ENCODE data around the gene RHD.
"Not testable (repeated sequence)": the region's sequence is repeated elsewhere in the genome, so short reads cannot be mapped to it uniquely, and the experiment has no call there.

Gene RHD

DNA sequence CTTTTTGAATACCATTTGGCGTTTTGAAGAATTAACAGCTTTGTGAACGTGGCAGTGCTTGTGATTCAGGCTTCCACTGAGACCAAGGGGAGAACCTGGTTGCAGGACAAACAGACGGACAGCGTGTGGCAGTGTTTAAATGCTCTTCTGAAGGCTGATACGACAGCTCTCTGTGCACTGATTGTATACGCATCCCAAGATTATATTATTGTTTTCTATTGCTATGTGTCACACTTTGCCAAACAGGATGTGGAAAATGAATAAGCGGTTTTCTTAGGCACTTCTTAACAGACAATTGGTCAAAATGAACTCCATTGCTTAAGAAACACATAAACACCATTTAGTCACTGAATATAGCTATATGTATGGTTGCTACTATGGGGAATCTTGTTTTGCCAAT is 12.5 kb upstream of the RHD start:
- DNase-seq: not testable (repeated sequence)

DNA sequence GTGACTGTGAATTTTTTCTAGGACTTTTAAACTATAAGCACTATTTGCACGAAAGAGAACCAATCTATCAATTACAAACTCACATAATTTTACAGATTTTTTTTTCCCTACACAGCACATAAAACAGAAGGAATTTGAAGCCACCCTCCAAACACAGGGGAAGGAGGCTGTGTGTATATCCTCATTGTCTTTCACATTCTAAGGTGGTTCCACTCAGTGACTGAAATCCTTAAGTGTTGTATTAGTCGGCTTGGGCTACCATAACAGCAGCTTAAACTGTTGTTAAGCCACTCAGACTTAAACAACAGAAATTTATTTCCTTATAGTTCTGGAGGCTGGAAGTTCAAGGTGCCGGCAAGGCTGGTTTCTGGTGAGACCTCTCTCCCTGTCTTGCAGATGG is 12.0 kb upstream of the RHD start:
- DNase-seq: not testable (repeated sequence)

DNA sequence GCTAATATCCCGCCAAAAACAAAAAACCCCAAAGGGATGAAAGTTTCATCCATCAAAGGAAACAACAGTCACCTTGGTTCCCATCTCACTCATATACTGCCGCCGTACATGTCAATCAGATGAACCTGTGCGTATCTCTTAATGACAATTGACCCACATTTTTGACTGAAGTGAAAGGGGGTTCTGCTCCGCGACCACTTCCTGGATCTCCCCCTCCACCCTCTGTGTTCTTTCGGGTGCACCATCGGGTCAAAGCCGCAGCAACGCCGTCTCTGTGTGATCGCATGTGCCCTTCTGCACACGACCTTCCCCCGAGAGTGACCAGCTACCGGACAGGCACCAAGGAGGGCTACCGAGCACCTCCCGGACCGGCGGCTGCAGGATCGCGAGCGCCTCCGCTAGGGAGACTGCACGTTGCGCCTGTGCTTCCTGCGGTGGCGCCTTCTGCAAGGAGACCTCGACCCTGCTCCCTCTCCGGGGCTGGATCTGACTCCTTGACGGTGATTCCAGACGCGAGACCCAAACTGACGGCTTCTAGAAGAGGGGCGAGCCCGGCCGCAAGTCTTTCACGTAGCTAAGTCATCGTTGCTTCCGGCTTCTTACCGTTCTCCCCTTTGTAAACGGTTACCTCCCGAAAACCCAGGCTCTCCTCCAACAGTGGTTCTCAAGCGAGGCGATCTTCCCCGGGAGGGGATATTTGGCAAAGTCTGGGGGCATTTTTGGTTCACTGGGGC is 5.6 kb upstream of the RHD start:
- not testable (repeated sequence) for DNase-seq

DNA sequence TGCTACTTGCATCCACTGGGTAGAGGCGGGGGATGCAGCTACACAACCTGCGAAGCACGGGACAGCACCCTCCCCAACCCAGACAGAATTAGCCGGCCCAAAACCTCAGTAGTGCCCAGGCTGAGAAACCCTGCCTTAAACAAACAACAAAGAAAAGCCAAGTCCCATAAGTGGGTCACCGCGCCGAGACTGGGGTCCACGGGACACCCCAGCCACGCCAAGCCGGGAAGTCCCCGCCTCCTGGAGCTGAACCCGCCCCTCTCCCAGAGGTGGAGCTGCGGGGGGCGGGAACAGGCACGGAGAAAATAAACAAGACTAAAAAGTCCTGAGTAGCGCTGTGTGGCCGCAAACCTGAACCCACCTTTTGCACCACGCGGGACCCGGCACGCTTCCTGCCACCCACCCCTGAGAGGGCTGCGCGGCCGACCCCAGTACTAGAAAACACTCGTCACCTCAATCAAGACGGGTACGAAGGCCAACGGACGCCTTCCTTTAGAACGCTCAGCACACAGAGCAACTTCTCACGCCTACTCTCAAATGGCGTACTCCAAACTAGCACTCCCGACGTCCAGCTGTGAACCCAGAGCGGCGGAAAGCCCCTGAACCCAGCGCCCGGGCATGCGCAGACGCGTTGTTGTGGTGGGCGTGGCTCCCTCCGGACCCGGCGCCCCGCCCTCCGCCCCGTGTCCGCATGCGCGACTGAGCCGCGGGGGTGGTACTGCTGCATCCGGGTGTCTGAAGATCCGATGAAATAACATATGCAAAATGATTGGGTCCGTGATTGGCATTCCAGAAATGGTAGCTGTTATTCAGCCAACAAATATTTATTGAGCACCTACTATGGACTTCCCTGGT is 4.8 kb upstream of the RHD start:
- DNase-seq: peak; percentile 47

DNA sequence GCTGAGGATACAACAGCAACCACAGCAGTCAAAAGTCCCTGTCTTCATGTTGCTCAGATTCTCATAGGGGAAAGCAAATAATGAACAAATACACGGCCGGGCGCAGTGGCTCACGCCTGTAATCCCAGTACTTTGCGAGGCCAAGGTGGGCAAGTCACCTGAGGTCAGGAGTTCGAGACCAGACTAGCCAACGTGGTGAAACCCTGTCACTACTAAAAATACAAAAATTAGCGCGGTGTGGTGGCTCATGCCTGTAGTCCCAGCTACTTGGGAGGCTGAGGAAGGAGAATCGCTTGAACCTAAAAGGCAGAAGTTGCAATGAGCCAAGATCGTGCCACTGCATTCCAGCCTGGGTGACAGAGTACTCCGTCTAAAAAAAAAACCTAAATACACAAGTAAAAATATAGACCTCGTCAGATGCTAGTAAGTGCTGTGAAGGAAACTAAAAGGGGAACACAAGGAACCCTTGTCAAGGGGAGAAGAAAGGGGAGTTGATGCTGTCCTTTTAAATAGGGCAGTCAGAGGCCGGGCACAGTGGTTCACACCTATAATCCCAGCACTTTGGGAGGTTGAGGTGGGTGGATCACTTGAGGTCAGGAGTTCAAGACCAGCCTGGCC is 4.1 kb upstream of the RHD start:
- not testable (repeated sequence) for DNase-seq

DNA sequence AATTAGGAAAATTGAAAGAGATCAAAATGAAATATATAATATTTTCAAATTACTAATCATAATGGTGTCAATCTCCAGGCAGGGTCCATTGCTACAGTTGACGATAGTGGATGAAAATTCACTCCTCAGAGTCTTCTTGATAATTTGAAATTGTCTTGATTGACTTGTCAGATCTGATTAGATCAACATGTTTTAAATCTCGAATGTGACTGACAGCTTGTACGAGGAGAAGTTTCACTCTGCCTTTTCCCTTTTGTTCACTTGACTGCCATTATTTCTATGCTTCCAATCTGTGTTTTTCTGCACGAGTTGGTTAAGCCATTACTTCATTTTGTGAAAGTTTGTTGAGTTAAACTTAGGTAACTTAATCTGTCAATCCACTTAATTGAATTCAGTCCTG is 3.3 kb downstream of the RHD start:
- DNase-seq: not testable (repeated sequence)

DNA sequence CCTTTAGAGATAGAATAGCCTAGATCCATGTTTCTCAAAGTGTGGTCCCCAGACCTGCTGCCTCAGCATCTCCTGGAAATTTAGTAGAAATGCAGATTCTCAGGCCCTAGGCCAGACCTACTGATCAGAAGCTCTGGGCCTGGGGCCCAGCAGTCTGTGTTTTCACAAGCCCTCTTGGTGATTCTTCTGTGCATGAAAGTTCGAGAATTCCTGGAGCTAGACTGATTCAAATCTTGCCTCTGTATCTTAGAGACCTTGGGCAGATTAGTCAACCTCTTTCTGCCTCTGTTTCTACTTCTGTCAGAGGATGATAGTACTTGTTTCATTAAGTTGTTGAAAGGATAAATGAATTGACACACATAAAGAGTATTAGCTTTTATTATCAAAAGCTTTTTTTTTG is 5.0 kb downstream of the RHD start:
- DNase-seq: not testable (repeated sequence)

DNA sequence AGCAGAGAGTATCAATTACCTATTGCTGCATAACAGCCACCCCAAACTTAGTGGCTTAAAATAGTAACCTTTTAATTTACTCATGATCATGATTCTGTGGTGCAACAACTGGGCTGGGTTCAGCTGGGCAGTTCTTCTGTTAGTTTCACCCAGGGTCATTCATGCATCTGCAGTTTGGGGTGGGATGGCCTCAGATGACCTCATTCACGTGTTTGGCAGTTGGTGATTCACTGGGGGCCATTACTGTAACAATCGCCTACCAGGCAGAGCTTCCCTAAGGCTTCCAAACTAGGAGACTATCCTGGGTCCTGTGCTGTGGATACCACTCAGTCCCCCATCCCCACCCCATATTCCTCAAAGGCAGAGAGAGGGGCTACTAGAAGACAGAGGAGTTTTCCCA is 6.0 kb downstream of the RHD start:
- not testable (repeated sequence) for DNase-seq

DNA sequence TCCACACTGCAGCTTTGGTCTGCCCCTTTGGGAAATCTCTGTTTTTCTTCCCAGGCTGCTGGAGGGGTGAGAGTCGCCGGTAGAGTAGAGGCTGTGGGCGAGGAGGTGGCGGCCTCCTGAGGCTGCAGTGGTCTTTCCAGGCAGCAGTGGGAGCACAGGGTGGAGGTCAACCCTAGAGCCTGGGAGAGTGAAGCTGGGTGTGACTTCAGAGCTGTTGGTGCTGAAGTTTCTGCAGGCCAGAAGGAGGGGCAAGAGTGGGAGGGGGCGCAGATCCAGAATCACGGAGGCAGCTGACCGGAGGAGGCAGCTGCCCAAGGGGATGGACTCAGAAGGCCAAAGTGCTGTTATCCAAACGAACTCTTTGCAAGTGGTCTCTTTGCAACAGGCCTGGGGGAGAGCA is 6.5 kb downstream of the RHD start:
- not testable (repeated sequence) for DNase-seq

DNA sequence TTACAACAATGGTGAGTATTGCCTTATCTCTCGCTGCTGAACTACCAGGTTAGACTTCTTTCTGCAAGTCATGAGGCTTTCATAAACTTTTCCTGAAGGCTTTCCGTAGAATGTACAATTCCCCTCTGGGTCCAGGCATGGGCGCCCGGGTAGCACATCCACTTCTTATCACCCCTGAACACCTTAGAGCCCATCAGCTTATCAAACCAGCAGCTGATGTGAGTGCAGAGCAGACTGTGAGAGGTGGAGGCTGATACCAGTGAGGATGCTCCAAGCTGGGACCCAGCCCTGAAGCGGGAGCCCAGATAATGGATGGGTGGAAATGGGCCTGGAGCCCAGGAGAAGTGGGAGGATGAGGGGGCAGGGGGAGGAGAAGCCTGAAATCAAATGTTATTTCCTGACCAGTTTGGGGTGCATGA is 7.4 kb downstream of the RHD start:
- not testable (repeated sequence) for DNase-seq

DNA sequence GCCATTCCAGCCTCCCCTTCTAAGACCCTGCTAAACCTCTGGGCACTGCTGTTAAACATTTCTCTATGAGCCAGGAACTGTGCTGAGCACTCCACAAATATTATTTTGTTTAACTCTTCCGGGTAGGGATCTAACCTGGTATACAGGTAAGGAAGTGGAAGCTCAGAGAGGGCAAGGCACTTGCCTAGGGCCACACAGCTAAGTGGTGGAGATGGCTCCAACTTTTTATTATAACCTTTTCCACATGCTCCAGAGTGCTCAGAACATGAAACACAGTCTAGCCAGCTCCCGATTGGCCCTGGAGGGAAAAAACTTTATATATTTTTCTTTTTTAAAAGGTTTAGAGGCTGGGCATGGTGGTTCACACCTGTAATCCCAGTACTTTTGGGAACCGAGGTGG is 13.6 kb downstream of the RHD start:
- DNase-seq: not testable (repeated sequence)

DNA sequence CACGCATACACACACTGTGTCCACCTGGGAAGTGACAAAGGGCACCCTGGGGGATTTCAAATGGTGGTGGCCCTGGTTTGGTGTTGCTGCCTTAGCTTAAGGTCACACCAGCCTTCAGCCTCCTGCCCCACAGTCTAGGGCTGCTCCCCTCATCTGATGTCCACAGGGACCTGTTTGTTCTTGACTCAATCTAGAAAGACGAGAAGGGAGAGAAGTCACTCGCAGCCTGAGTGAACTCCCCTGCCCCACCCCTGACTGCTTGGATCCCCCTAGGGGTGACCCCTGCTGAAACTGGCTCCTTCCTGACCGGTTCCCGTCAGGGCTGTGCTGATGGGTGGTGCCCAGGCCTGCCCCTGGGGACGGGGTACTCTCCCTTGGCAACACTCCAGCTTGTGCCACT is 14.9 kb downstream of the RHD start:
- DNase-seq: not testable (repeated sequence)

DNA sequence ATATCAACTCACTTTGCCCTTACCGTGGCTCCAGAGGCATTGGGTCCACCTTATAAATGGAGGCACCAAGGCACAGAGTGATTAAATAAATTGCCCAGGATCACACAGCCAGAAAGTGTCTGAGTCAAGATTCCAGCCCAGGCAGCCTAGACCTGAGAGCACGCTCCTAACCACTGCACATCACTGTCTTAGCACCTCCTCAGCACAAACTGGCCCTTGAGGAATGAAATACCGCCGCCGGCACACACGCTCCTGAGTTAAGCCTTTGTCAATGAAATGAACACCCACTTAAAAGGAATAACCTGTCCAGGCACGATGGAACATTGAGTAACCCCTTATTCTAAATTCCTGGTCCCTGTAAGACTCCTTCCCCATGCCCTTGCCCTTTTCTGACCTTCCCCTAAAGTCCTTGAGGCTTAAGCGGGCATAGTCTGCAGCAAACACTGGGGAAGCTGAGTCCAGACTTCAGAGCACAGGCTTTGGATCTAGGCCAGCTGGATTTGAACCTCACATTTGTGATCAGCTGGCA is 16.3 kb downstream of the RHD start:
- not testable (repeated sequence) for DNase-seq

DNA sequence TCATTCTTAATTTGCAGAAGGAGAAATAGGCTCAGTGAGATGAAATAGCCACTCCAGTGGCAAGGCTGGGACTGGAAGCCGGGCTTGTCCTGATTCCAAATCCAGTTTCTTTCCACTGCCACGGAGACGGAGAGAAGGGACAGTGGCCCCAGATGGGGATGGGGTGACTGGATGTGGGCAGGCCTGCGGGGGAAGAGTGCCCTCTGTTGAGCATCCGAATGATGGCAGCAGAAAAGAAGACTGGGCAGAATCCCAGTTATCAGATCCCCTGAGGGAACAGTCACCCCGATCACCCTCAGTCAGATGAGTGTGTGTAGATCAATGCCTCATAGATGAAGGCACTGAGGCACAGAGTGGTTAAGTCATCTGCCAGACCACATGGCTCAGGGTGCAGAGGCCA is 17.7 kb downstream of the RHD start:
- not testable (repeated sequence) for DNase-seq

DNA sequence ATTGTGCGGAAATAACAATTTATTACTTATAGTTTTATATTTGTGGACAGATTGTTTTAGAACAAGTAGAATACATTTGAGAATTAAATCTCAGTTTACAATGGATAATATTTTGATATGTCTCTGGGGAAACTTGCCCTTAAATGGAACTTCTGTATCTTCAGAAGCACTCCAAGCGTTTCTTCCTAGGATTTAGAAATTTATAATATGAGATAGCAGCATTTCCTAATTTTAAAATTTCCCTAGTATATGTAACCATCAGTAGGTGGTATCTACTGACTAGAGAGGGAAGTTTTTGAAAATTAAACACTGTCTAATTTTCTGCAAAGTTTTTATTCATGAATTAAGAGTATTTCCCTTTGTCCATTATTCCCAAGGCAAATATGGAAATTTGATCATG is 21.1 kb downstream of the RHD start:
- not testable (repeated sequence) for DNase-seq

DNA sequence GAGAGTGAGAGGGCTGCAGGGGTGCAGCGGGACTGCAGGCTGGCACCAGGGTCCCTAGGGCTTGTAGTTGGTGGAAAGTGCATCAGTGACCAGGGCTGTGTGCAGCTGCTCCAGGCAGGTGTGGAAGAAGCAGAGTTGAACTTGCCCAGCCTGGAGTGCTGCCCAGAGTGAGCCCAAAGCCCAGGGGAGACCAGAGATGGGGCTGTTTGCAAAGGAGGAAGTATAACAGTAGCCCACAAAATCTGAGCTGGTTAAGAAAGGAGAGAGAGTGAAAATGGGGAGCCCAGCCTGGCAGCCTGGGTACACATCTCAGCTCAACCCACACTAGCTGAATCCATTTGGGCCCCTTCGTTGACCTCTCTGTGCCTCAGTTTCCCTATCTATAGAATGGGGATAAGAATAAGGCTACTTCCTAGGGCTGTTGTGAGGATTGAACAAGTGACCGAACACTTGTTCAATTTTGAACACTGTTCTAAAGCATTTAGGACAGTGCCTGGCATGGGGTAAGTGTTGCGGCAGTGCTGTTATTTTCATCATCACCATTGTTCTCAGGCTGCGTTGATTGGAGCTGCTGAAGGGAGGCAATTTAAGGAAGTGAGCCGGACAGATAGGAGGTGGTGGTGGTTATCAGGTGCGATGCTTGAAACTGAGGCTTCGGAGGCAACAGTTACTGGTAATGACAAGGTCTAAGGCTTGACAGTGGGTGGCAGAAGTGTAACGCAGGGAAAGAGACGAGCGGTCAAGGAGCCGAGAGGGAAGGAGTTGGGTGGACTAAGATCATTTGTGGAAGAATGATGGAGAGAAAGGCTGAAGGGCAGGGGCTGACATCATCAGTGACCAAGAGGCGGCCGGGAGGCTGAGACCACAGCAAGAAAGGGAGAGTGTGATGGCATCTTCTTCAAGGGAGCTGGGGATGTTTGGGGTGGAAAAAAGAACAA is 22.8 kb downstream of the RHD start:
- not testable (repeated sequence) for DNase-seq

DNA sequence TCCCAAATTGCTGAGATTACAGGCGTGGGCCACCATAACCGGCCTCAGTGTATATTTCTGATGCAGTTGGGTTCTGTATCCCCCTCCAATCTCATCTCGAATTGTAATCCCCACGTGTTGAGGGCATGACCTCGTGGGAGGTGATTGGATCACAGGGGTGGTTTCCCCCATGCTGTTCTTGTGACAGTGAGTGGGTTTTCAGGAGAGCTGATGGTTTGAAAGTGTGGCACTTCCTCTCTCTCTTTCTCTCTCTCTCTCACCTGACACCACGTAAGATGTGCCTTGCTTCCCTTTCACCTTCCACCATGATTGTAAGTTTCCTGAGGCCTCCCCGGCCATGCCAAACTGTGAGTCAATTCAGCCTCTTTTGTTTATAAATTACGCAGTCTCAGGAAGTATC is 24.2 kb downstream of the RHD start:
- DNase-seq: not testable (repeated sequence)

DNA sequence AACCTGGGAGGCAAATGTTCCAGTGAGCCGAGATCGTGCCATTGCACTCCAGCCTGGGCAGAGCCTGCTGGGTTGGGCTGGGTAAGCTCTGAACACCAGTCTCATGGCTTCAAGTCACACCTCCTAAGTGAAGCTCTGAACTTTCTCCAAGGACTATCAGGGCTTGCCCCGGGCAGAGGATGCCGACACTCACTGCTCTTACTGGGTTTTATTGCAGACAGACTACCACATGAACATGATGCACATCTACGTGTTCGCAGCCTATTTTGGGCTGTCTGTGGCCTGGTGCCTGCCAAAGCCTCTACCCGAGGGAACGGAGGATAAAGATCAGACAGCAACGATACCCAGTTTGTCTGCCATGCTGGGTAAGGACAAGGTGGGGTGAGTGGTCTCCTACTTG is 28.4 kb downstream of the RHD start:
- DNase-seq: not testable (repeated sequence)

DNA sequence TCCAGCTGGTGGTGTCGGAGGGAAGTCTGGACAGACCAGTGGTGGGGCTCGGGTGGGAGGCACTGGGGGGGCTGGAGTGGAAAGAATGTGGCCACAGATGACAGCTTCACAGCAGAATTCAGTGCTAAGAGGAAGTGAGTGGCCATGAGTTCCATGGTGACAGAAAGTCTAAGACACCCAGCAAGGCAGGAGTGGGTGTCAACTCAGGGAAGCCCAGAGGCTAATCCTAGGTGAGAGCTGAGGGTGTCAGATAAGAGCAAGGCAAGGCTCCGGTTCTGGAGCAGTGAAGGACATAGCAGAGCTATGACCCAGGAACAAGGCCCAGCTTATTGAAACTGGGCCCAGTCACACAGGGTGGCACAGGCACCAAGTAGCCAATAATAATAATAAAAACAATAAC is 30.0 kb downstream of the RHD start:
- DNase-seq: not testable (repeated sequence)

DNA sequence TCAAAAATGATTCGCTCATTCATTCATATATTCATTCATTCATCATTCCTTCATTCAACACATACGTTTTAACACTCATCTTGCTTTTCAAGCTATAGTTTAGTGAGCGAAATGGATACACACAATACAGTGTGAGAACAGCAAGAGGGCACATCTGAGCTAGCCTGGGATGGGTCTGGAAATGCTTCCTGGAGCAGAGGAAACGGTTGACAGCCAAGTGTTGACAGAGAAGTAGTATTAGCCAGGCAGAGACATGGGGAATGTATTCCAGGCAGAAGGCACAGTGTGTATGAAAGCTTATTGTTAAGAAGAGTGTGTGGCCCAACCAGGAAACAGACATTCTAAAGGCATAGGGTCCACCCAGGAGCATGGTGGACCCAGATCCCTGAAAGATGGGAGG is 32.6 kb downstream of the RHD start:
- not testable (repeated sequence) for DNase-seq

DNA sequence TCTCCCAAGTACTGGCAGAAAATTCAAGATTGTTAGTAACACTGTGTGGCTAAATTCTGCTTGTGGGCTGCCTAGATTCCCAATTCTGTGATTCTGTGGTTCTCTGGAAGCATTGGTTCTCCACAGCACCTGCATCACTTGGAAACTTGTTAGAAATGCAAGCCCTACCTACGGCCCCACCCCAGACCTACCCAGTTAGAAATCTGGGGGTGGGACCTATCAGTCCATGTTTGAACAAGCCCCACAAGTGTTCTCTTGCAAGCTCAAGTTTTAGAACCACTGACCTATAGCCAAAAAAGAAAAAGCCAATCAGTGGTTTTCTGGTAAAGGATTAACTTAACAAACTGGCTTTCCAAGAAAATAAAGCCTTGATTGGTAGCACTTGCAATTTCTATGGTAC is 35.9 kb downstream of the RHD start:
- DNase-seq: not testable (repeated sequence)

DNA sequence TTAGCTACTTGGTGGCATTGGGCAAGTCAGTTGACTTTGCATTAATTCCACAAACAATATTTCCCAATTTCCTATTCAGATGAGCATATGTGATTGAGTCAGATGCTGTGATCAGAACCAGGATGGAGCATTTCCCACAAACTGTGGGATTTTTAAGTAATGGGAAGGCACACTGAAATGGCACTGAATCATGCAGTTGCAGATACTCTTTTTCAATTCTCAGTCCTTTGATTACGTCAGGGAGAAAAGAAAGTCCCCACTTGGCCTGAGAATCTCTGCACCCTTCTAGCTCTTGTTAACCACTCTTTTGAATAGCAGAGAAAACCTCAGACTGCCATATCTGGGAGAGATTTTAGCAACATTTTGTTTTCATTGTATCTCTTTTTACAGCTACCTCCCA is 36.8 kb downstream of the RHD start:
- not testable (repeated sequence) for DNase-seq

All from NK-92 treated with Interleukin-12 subunit alpha and Interleukin-12 subunit beta, amount 100 ng/mL, for 24 hours (cell line).